ENCODE measurements around the gene SIAE.
"Not testable (repeated sequence)": the region's sequence is repeated elsewhere in the genome, so short reads cannot be mapped to it uniquely, and the experiment has no call there.

The SIAE gene

GRCh38 chr11:124623861-124624525 lies 49.5 kb downstream of the SIAE start:
- no peak for DNase-seq (ENCODE audit: low read depth)

- DNase-seq (ENCODE audit: low read depth), result no peak
Observed at GRCh38 chr11:124622531-124623451, 50.7 kb downstream of the SIAE start, which contains the start of gene TBRG1. Gene TBRG1 (plus strand): TSS chr11:124622864. CDS start chr11:124623084, 220 bp downstream.

- no peak for DNase-seq (ENCODE audit: low read depth)
Observed at GRCh38 chr11:124618863-124619262, 54.7 kb downstream of the SIAE start.

- DNase-seq (ENCODE audit: low read depth), result no peak
Observed at GRCh38 chr11:124612567-124613246, 60.8 kb downstream of the SIAE start.

GRCh38 chr11:124612045-124612444 lies 61.5 kb downstream of the SIAE start:
- no peak for DNase-seq (ENCODE audit: low read depth)

- no peak for DNase-seq (ENCODE audit: low read depth)
Observed at GRCh38 chr11:124611064-124611463, 62.5 kb downstream of the SIAE start, which contains the start of gene PANX3. Gene PANX3 (plus strand): TSS chr11:124611428. CDS start chr11:124611557, 129 bp downstream.

GRCh38 chr11:124610295-124610694 lies 63.2 kb downstream of the SIAE start:
- DNase-seq (ENCODE audit: low read depth), result no peak

GRCh38 chr11:124608147-124608546 lies 65.4 kb downstream of the SIAE start:
- DNase-seq (ENCODE audit: low read depth), result peak; percentile 36

- no peak for DNase-seq (ENCODE audit: low read depth)
Observed at GRCh38 chr11:124605719-124606118, 67.8 kb downstream of the SIAE start.

GRCh38 chr11:124602723-124603122 lies 70.8 kb downstream of the SIAE start:
- not testable (repeated sequence) for DNase-seq (ENCODE audit: low read depth)

GRCh38 chr11:124602193-124602592 lies 71.3 kb downstream of the SIAE start:
- DNase-seq (ENCODE audit: low read depth), result peak; percentile 76

- no peak for DNase-seq (ENCODE audit: low read depth)
Observed at GRCh38 chr11:124600621-124601320, 72.8 kb downstream of the SIAE start.

- no peak for DNase-seq (ENCODE audit: low read depth)
Observed at GRCh38 chr11:124597626-124598025, 75.9 kb downstream of the SIAE start.

GRCh38 chr11:124595302-124595701 lies 78.2 kb downstream of the SIAE start:
- no peak for DNase-seq (ENCODE audit: low read depth)

GRCh38 chr11:124592627-124593026 lies 80.9 kb downstream of the SIAE start:
- no peak for DNase-seq (ENCODE audit: low read depth)

GRCh38 chr11:124591430-124591829 lies 82.1 kb downstream of the SIAE start:
- no peak for DNase-seq (ENCODE audit: low read depth)

- peak; percentile 19 for DNase-seq (ENCODE audit: low read depth)
Observed at GRCh38 chr11:124586238-124586860, 87.2 kb downstream of the SIAE start.

- no peak for DNase-seq (ENCODE audit: low read depth)
Observed at GRCh38 chr11:124584681-124585372, 88.7 kb downstream of the SIAE start.

- no peak for DNase-seq (ENCODE audit: low read depth)
Observed at GRCh38 chr11:124583781-124584180, 89.8 kb downstream of the SIAE start.
